HepG2 (cell line): ENCODE data around the gene GC. TPM values are rescaled to one million over a fixed set of nuclear protein-coding genes. Genes with fewer than 3 reads are reported as not detected.

Experiments
- ATAC-seq: fragments of 200-7000 bp; cut with Tn5 transposase; 3 replicates; pipeline ENCODE4 v1.9.1; 2020; ENCODE audit warnings: mild to moderate bottlenecking, moderate library complexity
- BruUV-seq: library from RNA; stranded (reverse); fragments of 400-500 nt; replicated peaks from 2 replicates; lab custom pipeline; 2021; lab: Mats Ljungman, UMichigan
- CTCF ChIA-PET: fragments of 300-600 bp; formaldehyde crosslinking; extraction: SDS; loops from one replicate; lab custom pipeline; 2021; ENCODE audit warnings: low total read pairs, inconsistent platforms, low intra/inter-chr PET ratio; lab: Yijun Ruan, JAX
- POLR2A ChIA-PET: fragments of 350-600 bp; sonication (Branson Sonifier 250); formaldehyde crosslinking; loops from one replicate; lab custom pipeline; 2020; ENCODE audit warnings: antibody characterized with exemption, inconsistent platforms; lab: Yijun Ruan, JAX
- DNase-seq: peaks from one replicate; pipeline ENCODE4 v3.0.0-alpha.2; 2015; ENCODE audit warnings: low spot score
- FAIRE-seq: peaks from 3 replicates; lab custom pipeline; 2011; peaks lifted over from hg19 to GRCh38; lab: Jason Lieb, UNC
- H2AFZ ChIP-seq: one replicate; pipeline ENCODE4 v1.6.1; 2011; ENCODE audit warnings: low read length, inconsistent platforms
- H3K27ac ChIP-seq: fragments of 300-600 bp; 3 replicates; pipeline ENCODE4 v1.8.0; 2011; ENCODE audit warnings: mixed run types, mild to moderate bottlenecking, mixed read lengths, low read length, inconsistent platforms; ENCODE audit not compliant: insufficient read depth; ENCODE audit errors: extremely low read length
- H3K27me3 ChIP-seq, 2 experiments: fragments of 200-600 bp in 1 of 2; 2 replicates in 1 of 2; 3 replicates in 1 of 2; pipeline versions ENCODE4 v1.6.0 to v1.8.0; 2011; ENCODE audit warnings: low read length in 2 of 2, mild to moderate bottlenecking in 2 of 2, moderate library complexity in 2 of 2, inconsistent platforms in 1 of 2; ENCODE audit not compliant: insufficient read depth in 2 of 2, control insufficient read depth in 1 of 2
- H3K36me3 ChIP-seq, 2 experiments: fragments of 200-600 bp in 1 of 2; replicated peaks in 1 of 2; 2 replicates in 1 of 2; 3 replicates in 1 of 2; pipeline versions ENCODE4 v1.5.1 to v1.8.0; 2011; ENCODE audit warnings: low read length in 2 of 2, inconsistent platforms in 1 of 2; ENCODE audit not compliant: insufficient read depth in 2 of 2, control insufficient read depth in 1 of 2
- H3K4me1 ChIP-seq: 2 replicates; pipeline ENCODE4 v1.5.1; 2012; ENCODE audit warnings: low read length, inconsistent platforms; ENCODE audit not compliant: insufficient read depth
- H3K4me2 ChIP-seq: 2 replicates; pipeline ENCODE4 v1.6.0; 2011; ENCODE audit warnings: low read depth, low read length, inconsistent platforms
- H3K4me3 ChIP-seq, 3 experiments: fragments of 200-600 bp in 1 of 3; sonication (generic), shearing (Covaris generic) in 1 of 3; replicated peaks in 1 of 3; 2 replicates each; pipeline ENCODE4 v1.5.1; 2011 to 2016; ENCODE audit warnings: low read length in 3 of 3, inconsistent platforms in 2 of 3, low read depth in 2 of 3, mild to moderate bottlenecking in 2 of 3, control low read depth in 1 of 3, mixed read lengths in 1 of 3; ENCODE audit not compliant: insufficient read depth in 1 of 3
- H3K79me2 ChIP-seq: one replicate; pipeline ENCODE4 v1.6.1; 2011; ENCODE audit warnings: low read length, inconsistent platforms; ENCODE audit not compliant: insufficient read depth
- H3K9ac ChIP-seq: 2 replicates; pipeline ENCODE4 v1.6.0; 2011; ENCODE audit warnings: mild to moderate bottlenecking, low read depth, low read length, inconsistent platforms; ENCODE audit not compliant: insufficient read depth
- H3K9me3 ChIP-seq: 2 replicates; pipeline ENCODE4 v1.5.1; 2012; ENCODE audit warnings: mild to moderate bottlenecking, low read length
- H4K20me1 ChIP-seq: 2 replicates; pipeline ENCODE4 v1.6.0; 2011; ENCODE audit warnings: inconsistent platforms, mild to moderate bottlenecking, low read length, moderate library complexity; ENCODE audit not compliant: insufficient read depth
- HOXA3 ChIP-seq: sonication (generic); formaldehyde crosslinking; IDR thresholded peaks from 2 replicates; pipeline ENCODE4 v1.5.0; 2020; ENCODE audit warnings: missing genetic modification reagents
- NFIC ChIP-seq: IDR thresholded peaks from 2 replicates; pipeline ENCODE4 v1.6.1; 2012; ENCODE audit warnings: mild to moderate bottlenecking, low read length, inconsistent platforms
- NFKB2 ChIP-seq: sonication (generic); formaldehyde crosslinking; IDR thresholded peaks from 2 replicates; pipeline ENCODE4 v1.4.0; 2020; ENCODE audit warnings: missing genetic modification reagents, borderline replicate concordance
- RNF219 ChIP-seq: sonication (generic); formaldehyde crosslinking; IDR thresholded peaks from 2 replicates; pipeline ENCODE4 v1.5.0; 2020; ENCODE audit warnings: mild to moderate bottlenecking, missing genetic modification reagents
- SAFB2 ChIP-seq: sonication (generic); formaldehyde crosslinking; IDR thresholded peaks from 2 replicates; pipeline ENCODE4 v1.5.1; 2020; ENCODE audit warnings: missing genetic modification reagents, low read depth, mild to moderate bottlenecking, borderline replicate concordance
- ZNF670 ChIP-seq: sonication (generic); formaldehyde crosslinking; IDR thresholded peaks from 2 replicates; pipeline ENCODE4 v1.8.0; 2022; ENCODE audit warnings: mild to moderate bottlenecking, missing genetic modification reagents, borderline replicate concordance
- WGBS: methylation state at CpG from one replicate; pipeline ENCODE4 v1.1.6; 2017; ENCODE audit warnings: low lambda C conversion rate; 5-methylcytosine and 5-hydroxymethylcytosine counted together
- in situ Hi-C: cut with HindIII; loops from 2 replicates; pipeline ENCODE4 v1.10.0; 2017; ENCODE audit warnings: low pct_unique_long_range_greater_than_20kb; ENCODE audit not compliant: extremely low pct_ligation_motif_present
- intact Hi-C: fragments of 100-400 bp; cut with micrococcal nuclease; formaldehyde crosslinking; loops from one replicate; pipeline ENCODE4 v1.10.0; 2022; ENCODE audit not compliant: unreplicated experiment
- polyA plus RNA-seq, 8 experiments: library from polyadenylated mRNA; depleted of rRNA in 3 of 8; stranded (reverse) in 7 of 8; unstranded in 1 of 8; fragments of >200 nt; fragmentation: Illumina TruSeq in 4 of 8; extraction: Trizol in 4 of 8; gene quantifications; 2 replicates each; pipeline versions ENCODE4 v1.2.1 to v1.2.3, GENCODE V29; 2011 to 2016; ENCODE audit warnings: low read depth in 4 of 8, missing spikeins in 1 of 8, mixed read lengths in 1 of 8; ENCODE audit not compliant: insufficient read depth in 1 of 8
- total RNA-seq, 5 experiments: library from RNA; depleted of rRNA; stranded (reverse); fragments of >200 nt; fragmentation: Illumina TruSeq; extraction: Trizol; gene quantifications; 2 replicates each; pipeline ENCODE4 v1.2.3, GENCODE V29; 2016; ENCODE audit warnings: low read depth in 1 of 5
- TF ChIP-seq, protein P1 (sequence below): sonication (generic); formaldehyde crosslinking; conservative IDR thresholded peaks from 2 replicates; pipeline ENCODE4 v1.8.1; 2023; ENCODE audit warnings: missing genetic modification reagents
- TF ChIP-seq, protein P2 (sequence below): sonication (generic); formaldehyde crosslinking; IDR thresholded peaks from 2 replicates; pipeline ENCODE4 v1.8.0; 2023; ENCODE audit warnings: mild to moderate bottlenecking, missing genetic modification reagents
- TF ChIP-seq, protein P3 (sequence below): sonication (generic); formaldehyde crosslinking; IDR thresholded peaks from 2 replicates; pipeline ENCODE4 v1.4.0; 2020; ENCODE audit warnings: mild to moderate bottlenecking, missing genetic modification reagents

Gene GC
- total and polyA plus RNA-seq, 2 of the 13 experiments (the other 11 are each of a cell fraction or from before 2014, with no cell fraction given) = 0.18 to 0.35 TPM

- TF ChIP-seq HOXA3 (CRISPR knock-in tag) = no peak
Observed at GRCh38 chr4:71832049-71832448, 48.2 kb upstream of the GC start (continued).

DNA sequence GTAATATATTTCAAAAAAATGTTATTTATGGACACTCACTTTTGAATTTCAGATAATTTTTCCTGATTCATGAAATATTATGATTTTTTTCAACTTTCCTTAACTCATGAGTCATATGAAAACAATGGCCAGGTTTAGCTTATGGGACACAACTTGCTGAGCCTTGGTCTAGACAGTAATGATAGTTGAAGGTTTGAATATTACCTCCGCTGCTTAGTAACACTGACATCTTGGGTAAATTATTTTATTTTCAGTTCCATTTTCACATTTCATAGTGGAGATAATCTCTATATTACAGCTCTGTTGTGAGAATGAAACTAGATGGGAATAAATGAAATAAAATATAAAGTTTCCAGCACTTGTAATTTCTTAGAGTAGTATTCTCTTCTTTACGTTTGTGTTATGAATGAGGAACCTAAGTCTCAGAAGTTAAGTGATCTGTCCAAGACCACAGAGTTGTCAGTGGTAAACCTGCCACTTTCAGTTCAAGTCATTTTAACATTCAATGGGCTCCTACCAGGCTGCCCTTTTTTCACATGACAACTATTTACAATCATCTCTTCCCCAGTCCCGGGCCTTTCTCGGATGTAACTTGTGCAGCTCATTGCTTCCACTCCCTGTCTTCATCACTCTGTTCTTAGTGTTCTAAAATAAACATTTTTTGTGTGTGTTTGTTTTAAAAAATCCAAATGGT, 46.8 kb upstream of the GC start:
- WGBS = 52% methylated on average over 4 of the region's 4 CpGs

More for the DNA sequence above, 46.8 kb upstream of the GC start:
- Histone ChIP-seq H3K4me1 (no peaks in the 10 kb centered on the region), H3K4me3 (no peak overlapping the region)
- ATAC-seq = no peak
- BruUV-seq = no TSS peak
- TF ChIP-seq, protein P1, sequence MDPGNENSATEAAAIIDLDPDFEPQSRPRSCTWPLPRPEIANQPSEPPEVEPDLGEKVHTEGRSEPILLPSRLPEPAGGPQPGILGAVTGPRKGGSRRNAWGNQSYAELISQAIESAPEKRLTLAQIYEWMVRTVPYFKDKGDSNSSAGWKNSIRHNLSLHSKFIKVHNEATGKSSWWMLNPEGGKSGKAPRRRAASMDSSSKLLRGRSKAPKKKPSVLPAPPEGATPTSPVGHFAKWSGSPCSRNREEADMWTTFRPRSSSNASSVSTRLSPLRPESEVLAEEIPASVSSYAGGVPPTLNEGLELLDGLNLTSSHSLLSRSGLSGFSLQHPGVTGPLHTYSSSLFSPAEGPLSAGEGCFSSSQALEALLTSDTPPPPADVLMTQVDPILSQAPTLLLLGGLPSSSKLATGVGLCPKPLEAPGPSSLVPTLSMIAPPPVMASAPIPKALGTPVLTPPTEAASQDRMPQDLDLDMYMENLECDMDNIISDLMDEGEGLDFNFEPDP (CRISPR knock-in tag) = no peak
- no peak for TF ChIP-seq NFKB2 (CRISPR knock-in tag)
- no peak for TF ChIP-seq ZNF670 (CRISPR knock-in tag)
- TF ChIP-seq, protein P2, sequence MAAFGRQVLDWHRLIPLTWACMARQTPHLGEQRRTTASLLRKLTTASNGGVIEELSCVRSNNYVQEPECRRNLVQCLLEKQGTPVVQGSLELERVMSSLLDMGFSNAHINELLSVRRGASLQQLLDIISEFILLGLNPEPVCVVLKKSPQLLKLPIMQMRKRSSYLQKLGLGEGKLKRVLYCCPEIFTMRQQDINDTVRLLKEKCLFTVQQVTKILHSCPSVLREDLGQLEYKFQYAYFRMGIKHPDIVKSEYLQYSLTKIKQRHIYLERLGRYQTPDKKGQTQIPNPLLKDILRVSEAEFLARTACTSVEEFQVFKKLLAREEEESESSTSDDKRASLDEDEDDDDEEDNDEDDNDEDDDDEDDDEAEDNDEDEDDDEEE (CRISPR knock-in tag) = no peak
- TF ChIP-seq NFIC = no peak
- no peak for TF ChIP-seq RNF219 (CRISPR knock-in tag)
- no peak for TF ChIP-seq SAFB2
- TF ChIP-seq, protein P3, sequence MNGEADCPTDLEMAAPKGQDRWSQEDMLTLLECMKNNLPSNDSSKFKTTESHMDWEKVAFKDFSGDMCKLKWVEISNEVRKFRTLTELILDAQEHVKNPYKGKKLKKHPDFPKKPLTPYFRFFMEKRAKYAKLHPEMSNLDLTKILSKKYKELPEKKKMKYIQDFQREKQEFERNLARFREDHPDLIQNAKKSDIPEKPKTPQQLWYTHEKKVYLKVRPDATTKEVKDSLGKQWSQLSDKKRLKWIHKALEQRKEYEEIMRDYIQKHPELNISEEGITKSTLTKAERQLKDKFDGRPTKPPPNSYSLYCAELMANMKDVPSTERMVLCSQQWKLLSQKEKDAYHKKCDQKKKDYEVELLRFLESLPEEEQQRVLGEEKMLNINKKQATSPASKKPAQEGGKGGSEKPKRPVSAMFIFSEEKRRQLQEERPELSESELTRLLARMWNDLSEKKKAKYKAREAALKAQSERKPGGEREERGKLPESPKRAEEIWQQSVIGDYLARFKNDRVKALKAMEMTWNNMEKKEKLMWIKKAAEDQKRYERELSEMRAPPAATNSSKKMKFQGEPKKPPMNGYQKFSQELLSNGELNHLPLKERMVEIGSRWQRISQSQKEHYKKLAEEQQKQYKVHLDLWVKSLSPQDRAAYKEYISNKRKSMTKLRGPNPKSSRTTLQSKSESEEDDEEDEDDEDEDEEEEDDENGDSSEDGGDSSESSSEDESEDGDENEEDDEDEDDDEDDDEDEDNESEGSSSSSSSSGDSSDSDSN = no peak
- TF ChIP-seq, all 625 proteins: peak for 0
- Histone ChIP-seq H3K36me3 (no peaks in the 10 kb centered on the region), H4K20me1 (no peaks in the 10 kb centered on the region), H3K27ac (no peak overlapping the region), H3K9ac (no peak overlapping the region), H2AFZ (no peak overlapping the region), H3K9me3 (peaks cover 41% of the 10 kb centered on the region), H3K79me2 (no peaks in the 10 kb centered on the region), H3K4me2 (no peak overlapping the region), H3K27me3 (no peaks in the 10 kb centered on the region; a peak in 1 of 5 replicates)
- in situ Hi-C loops = no loop called here
- DNase-seq (no peak), FAIRE-seq (no peak)
- intact Hi-C loops = no loop called here
- ChIA-PET CTCF (no interaction called here), POLR2A (no interaction called here)
